AG10803 (cell line): Measurements from ENCODE around the gene NECAB3.

Experiments
- DNase-seq: peaks from one replicate; pipeline ENCODE4 v3.0.0; 2010; ENCODE audit warnings: low read depth
- H3K4me3 ChIP-seq: 2 replicates; pipeline ENCODE4 v1.5.1; 2011; ENCODE audit warnings: mild to moderate bottlenecking, low read length, control low read depth
- CTCF ChIP-seq: conservative IDR thresholded peaks from 2 replicates; pipeline ENCODE4 v1.5.1; 2011; ENCODE audit warnings: mild to moderate bottlenecking, low read length, control low read depth, inconsistent platforms

Gene NECAB3

GRCh38 chr20:33629533-33629932 is 44.7 kb downstream of the NECAB3 start:
- no peak overlapping the region for H3K4me3 ChIP-seq
- DNase-seq: no peak
- no peak for TF ChIP-seq CTCF

- H3K4me3 ChIP-seq: no peak overlapping the region
- DNase-seq: no peak
- no peak for TF ChIP-seq CTCF
These were observed 46.5 kb downstream of the NECAB3 start for GRCh38 chr20:33627577-33628216.

DNA sequence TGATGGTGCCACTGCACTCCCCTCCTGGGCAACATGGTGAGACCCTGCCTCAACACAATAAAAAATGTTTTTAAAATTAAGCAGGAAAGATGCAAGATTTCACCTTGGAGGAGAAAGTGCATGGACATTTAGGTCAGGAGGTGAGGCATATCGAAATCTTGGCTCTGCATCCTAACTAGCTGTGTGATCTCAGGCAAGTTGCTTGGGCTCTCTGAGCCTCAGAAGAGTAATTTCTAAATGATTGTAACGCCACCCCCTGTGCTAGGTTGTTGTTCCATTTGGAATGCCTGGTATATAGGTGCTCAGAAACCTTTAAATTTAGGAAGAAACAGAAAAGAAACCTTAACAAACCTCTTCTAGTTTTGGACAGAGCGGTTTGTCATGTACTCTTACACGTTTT is 48.0 kb downstream of the NECAB3 start:
- no peak for DNase-seq
- no peak overlapping the region for H3K4me3 ChIP-seq
- TF ChIP-seq CTCF: no peak

GRCh38 chr20:33624399-33624798 is 49.8 kb downstream of the NECAB3 start:
- DNase-seq: no peak
- TF ChIP-seq CTCF: no peak
- no peak overlapping the region for H3K4me3 ChIP-seq

DNA sequence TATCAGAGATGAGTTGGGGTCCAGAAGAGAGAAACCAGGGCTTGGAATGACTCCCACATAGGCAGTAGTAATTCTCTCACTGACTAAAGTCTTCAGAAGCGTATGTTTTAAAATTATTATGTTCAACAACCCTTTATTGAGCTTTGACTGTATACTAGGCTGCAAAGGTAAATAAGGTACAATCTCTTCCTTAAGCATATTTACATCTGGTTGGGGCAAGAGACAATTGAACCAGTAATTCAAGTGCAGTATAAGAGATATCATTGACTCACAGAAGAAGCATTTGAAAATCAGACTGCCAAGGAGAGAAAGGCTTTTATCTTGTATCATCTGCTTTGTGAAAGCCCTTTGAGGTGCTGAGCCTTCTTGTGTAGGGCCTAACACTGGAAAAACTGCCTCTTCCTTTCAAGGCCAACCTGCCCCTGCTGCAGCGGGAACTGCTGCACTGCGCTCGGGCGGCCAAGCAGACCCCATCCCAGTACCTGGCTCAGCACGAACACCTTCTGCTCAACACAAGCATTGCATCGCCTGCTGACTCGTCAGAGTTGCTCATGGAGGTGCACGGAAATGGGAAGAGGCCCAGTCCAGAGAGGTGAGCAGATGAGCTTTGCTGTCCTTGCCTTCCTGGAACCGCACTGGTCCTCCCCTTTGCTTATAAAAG is 51.4 kb downstream of the NECAB3 start:
- no peak for DNase-seq
- no peak for TF ChIP-seq CTCF

DNA sequence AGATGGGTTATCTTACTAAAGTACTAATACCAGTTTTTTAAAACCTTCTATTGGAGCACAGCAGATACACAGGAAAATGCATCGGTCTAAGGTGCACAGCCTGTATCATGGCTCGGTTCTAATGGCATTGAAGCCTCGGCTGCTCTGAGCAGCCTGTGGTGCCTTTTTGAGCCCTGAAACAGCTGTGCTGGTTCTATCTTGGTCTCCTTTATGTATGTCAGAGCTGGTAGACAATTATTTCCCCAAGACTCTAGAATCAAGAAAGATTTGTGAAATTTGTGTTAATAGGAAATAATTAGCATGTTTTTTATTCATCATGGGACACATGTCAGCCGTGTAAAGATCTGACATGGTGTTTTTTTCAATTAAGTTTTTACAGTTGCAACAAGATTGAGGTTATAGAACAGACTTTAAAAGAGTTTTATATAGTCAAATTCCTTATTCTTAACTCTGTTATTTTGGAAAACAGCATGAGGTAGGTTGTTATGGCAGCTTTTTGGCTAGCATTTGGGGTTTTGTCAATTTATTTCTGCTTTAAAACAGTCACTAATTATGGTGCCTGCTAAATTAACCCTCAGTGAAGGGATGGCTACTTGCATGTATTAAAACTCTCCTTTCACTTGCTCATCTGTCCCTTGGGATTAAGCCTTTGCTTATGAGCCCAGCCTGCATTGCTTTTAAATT is 52.4 kb downstream of the NECAB3 start:
- no peak for DNase-seq
- H3K4me3 ChIP-seq: no peak overlapping the region
- TF ChIP-seq CTCF: no peak

More for the DNA sequence above, 51.4 kb downstream of the NECAB3 start:
- H3K4me3 ChIP-seq: no peak overlapping the region

DNA sequence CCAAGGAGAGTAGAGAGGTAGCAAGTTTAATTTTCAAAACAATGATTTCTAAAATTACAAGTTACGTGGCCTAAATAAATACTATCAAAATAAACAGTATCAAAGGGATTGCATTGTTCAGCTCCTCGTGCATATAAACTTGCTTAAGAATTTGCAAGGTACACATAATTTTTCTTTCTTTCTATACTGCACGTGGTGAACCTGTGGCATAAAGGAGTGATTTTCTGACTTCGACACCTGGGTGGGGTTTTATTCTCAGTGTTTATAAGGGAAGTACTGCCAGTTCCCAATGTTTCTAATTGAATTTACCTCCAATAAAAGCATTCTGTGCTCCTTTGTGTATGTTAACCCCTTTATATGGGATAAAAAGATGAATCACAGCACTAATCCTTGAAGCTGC is 62.2 kb downstream of the NECAB3 start:
- no peak for DNase-seq
- H3K4me3 ChIP-seq: no peak overlapping the region
- TF ChIP-seq CTCF: no peak
